ENCODE data around the gene MCM7. TPM values are rescaled to one million over a fixed set of nuclear protein-coding genes. Genes with fewer than 3 reads are reported as not detected.
A peak's percentile ranks its signal among the peaks of the same experiment; 100 is the strongest.
"Not testable (repeated sequence)": the region's sequence is repeated elsewhere in the genome, so short reads cannot be mapped to it uniquely, and the experiment has no call there.

Gene MCM7
- 100 to 1,000 TPM; 140 to 174 (median 160) TPM for polyA plus RNA-seq (ENCODE audit: insufficient read length in 4 of 4)

DNA sequence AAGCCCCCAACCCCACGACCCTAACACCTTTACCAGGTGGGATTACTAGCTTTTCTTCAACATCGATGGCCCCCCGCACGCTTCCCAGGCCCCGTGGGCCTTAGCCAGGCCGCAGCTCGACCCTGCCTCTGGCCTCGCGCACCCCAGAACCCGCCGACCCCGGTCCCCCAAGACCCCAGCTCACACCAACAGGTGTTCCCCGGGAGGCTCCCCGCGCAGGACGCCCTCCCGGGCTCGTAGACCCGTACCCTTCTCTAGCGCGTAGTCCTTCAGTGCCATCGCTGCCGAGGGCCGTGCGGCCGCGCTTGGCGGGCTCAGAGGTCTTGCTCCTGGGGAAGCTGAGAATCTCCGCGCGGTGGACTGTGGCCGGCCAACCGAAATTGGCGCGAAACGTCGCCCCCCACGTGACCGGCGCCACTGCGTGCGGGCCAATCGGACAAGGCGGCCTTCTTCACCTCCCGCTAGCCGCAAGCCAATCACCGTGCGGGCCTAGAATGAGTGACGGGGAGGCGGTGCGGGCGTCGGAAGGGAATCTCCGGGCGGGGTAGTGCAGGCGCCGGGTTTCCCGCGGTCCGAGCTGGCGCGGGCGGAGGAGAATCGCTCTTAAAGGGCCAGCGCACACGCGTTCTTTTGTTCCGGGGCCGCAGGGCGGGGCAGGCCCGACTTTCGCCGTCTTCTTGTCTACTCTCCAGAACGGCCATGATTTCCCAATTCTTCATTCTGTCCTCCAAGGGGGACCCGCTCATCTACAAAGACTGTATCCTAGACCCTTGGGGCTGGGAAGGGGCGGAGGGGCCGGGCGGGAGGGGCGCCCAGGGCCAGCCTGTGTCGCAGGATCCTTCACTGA is at the start of gene MCM7, which contains the start of gene AP4M1:
TSS of gene MCM7 (minus strand) at position 382 of the 847 bp plus-strand sequence. CDS start at position 279, 103 bp downstream.
TSS of gene AP4M1 (plus strand) at position 628 of the 847 bp plus-strand sequence. CDS start at position 700, 72 bp downstream.
- peak; percentile 83 to 96 (median 92) for DNase-seq (ENCODE audit: low read depth in 4 of 4, low spot score in 2 of 4)

DNA sequence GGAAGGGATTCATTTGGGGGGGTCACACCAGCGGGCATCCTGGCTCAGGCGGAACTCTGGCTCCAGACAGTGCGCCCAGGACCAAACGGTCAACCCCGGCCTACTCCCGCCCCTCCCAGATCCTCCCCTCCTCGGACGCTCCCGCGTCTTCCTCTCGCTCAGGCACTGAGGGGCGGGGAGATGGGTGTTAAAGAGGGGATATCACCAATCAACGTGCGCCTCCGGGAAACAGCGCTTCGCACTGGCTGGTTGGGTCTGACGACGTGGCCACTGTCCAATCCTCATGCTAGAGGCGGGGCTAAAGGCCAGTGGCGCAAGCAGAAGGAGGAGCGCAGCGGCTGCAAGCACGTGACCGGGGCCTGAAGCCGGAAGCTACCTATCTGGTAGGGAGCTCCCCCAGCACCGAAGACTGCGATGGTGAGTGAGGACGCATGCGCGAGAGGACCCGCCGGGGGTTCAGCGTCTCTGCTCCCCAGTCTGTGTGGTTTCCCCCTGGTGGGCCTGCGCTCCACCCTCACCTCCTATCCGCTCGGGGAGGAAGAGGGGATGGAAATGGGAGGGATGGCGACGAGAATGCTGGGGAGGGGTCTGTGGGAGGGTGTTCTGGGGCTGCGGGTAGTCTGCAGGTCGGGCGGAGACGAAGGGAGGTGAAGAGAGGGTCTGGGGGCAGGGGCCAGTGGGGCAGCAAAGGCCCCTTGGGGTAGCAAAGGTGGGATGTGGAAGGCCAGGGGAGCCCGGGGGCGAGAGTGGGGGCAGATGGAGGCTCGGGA is 47.5 kb upstream of the MCM7 start, which contains the start of gene LAMTOR4:
TSS of gene LAMTOR4 (plus strand) at position 360 of the 770 bp plus-strand sequence. CDS start at position 415, 55 bp downstream.
- DNase-seq (ENCODE audit: low read depth in 4 of 4, low spot score in 2 of 4), result peak; percentile 83 to 99 (median 92)

DNA sequence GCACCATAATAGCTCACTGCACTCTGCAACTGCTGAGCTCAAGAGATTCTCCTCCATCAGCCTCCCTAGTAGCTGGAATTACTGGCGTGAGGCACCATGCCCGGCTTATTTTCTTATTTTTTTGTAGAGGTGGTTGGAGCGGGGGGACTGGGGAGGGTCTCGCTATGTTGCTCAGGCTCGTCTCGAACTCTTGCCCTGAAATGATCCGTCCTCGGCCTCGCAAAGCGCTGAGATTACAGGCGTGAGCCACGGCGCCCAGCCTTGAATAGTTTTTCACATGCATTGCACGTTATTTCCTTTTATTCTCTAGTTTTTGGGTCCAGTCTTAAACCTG is 47.0 kb upstream of the MCM7 start:
- DNase-seq (ENCODE audit: low read depth in 4 of 4, low spot score in 2 of 4), result no peak

DNA sequence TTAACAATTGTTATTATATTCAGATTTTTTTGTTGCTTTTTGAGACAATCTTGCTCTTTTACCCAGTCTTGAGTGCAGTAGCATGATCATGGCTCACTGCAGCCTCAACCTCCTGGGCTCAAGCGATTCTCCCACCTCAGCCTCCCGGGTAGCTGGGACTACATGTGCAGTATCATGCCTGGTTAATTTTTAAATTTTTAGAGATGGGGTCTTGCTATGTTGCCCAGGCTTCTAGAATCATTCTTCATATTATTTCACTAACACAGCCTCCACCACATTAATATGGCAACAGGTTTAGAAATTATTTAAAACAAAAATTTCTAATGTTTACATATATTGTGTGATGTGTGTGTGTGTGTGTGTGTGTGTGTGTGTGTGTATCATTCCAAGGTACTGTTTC is 46.1 kb upstream of the MCM7 start:
- DNase-seq (ENCODE audit: low read depth in 4 of 4, low spot score in 2 of 4), result no peak

DNA sequence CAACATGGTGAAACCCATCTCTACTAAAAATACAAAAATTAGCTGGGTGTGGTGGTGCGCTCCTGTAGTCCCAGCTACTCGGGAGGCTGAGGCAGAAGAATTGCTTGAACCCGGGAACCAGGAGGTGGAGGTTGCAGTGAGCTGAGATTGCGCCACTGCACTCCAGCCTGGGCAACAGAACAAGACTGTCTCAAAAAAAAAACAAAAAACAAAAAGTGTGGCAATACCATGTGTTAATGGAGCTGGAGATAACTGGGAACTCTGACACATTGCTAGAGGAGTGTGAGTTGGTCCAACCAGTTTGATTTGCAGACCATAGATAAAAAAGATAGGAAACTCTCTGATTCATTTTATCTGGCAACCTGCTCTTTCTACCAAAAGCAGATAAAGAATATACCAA is 45.2 kb upstream of the MCM7 start:
- DNase-seq (ENCODE audit: low read depth in 4 of 4, low spot score in 2 of 4), result not testable (repeated sequence)

DNA sequence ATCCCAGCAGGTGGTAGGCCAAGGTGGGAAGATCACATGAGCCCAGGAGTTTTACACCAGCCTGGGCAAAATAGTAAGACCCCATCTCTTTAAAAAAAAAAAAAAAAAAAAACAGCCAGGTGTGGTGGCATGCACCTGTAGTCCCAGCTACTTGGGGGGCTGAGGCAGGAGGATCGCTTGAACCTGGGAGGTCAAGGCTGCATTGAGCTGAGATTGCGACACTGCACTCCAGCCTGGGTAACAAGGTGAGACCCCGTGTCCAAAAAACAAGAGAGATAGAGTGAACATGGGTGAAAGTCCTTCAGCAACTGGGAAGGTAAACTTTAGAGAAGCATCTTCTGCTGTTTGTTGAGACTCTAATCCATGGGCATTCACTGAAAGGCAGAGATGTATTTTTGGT is 41.3 kb upstream of the MCM7 start:
- DNase-seq (ENCODE audit: low read depth in 4 of 4, low spot score in 2 of 4), result no peak

DNA sequence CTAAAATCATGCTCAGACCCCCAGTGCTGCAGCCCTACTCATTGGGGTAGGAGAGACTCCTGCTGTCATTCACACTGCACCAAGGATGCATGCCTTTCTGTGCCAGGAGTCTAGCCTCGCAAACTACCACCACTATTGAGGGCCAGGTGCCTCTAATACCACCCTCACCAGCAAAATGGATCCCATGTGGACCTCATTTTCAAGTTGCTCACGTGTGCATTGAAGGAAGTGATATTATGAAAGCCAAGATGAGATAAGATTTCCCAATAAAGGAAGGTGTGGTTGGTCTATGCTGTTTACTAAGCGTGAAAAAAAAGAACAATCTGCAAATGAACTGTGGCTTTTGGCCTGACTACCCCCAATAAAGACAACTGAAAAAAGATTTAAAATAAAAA is 40.4 kb upstream of the MCM7 start:
- no peak for DNase-seq (ENCODE audit: low read depth in 4 of 4, low spot score in 2 of 4)

GRCh38 chr7:100137851-100138760 is 36.9 kb upstream of the MCM7 start:
- DNase-seq (ENCODE audit: low read depth in 4 of 4, low spot score in 2 of 4), result no peak

- no peak for DNase-seq (ENCODE audit: low read depth in 4 of 4, low spot score in 2 of 4)
Observed at GRCh38 chr7:100132697-100133151, 31.5 kb upstream of the MCM7 start.

GRCh38 chr7:100132126-100132525 is 30.9 kb upstream of the MCM7 start:
- no peak for DNase-seq (ENCODE audit: low read depth in 4 of 4, low spot score in 2 of 4)

GRCh38 chr7:100130608-100131453 is 29.6 kb upstream of the MCM7 start:
- DNase-seq (ENCODE audit: low read depth in 4 of 4, low spot score in 2 of 4), result peak in 1 of 4 donors; percentile 71

DNA sequence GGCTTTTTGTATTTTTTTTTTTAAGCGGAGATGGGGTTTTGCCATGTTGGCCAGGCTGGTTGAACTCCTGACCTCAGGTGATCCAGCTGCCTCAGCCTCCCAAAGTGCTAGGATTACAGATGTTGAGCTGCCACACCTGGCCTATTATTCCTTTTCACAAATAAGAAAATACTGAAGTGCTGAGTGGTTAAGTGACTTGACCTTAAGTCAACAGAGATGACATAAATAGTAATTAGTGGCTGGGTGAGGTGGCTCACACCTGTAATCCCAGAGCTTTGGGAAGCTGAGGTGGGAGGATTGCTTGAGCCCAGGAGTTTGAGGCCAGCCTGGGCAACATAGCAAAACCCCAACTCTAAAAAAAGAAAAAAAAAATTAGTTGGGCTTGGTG is 29.0 kb upstream of the MCM7 start:
- DNase-seq (ENCODE audit: low read depth in 4 of 4, low spot score in 2 of 4), result not testable (repeated sequence)

GRCh38 chr7:100128637-100128963 is 27.4 kb upstream of the MCM7 start:
- DNase-seq (ENCODE audit: low read depth in 4 of 4, low spot score in 2 of 4), result no peak

DNA sequence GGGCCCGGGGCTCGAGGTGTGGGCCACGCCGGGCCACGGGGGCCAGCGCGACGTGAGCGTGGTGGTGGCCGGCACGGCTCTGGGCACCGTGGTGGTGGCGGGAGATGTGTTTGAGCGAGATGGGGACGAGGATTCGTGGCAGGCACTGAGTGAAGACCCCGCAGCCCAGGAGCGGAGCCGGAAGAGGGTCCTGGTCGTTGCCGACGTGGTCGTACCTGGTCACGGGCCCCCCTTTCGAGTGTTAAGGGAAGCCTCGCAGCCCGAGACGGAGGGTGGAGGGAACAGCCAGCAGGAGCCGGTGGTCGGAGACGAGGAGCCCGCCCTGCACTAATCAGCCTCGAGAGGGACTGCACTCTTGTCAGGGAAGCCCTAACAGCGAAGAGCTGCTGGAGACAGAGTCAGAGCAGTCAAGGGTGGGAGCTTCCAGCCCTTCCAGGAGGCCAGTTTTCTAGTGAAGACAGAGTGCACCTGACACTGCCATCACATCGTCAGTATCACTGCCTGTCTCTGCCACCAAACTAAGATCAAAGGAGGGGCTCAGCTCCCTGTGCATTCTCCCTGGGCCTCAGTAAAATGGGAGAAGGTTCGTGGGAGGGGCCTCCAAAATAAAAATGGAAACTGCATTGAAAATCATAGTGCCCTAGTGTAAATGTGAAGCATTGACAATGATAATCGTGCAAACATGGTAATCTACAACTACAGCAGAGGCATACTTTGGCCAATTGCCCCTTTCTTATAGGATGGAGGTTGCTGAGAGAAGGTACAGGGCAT is 26.9 kb upstream of the MCM7 start:
- no peak for DNase-seq (ENCODE audit: low read depth in 4 of 4, low spot score in 2 of 4)

GRCh38 chr7:100126931-100127865 is 26.0 kb upstream of the MCM7 start, which contains the start of gene MBLAC1:
Gene MBLAC1, plus strand, starts transcription at chr7:100126967. Its CDS starts 429 bp downstream, at chr7:100127396.
- DNase-seq (ENCODE audit: low read depth in 4 of 4, low spot score in 2 of 4), result peak; percentile 90 to 92 (median 92)

DNA sequence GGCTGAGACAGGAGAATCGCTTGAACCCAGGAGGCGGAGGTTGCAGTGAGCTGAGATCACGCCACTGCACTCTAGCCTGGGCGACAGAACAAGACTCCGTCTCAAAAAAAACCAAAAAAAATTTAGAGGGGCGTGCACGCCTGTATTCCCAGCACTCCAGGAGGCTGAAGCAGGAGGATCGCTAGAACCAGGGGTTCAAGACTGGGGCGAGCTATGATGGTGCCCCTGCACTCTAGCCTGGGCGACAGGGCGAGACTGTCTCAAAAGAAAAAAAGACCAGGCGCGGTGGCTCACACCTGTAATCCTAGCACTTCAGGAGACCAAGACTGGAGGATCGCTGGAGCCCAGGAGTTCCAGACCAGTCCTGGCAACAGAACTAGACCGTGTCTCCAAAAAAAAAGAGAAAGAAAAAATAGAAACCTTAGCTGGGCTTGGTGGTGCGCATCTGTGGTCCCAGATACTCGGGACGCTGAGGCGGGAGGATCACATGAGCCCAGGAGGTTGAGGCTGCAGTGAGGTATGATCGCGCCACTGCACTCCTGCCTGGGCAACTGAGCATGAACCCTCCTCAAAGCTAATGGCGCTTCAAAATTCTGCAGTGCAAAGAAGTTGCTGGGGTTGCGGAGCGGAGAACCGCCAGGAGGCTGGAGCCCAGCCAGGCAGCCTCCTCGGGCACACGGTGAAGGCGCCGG is 25.2 kb upstream of the MCM7 start:
- DNase-seq (ENCODE audit: low read depth in 4 of 4, low spot score in 2 of 4), result no peak

Measured in left renal cortex interstitium (tissue), 4 donors.